Stimulated activated CD8-positive, alpha-beta memory T cell treated with anti-CD3 and anti-CD28 coated beads, Interleukin-4, amount 100 ng/mL, for 24 hours (primary cell): ENCODE measurements around the gene NRCAM.

Experiments
- DNase-seq: peaks from one replicate; pipeline ENCODE4 v3.0.0-alpha.2; 2020; ENCODE audit warnings: low read depth

Gene NRCAM

GRCh38 chr7:108202743-108203142 is 253.5 kb downstream of the NRCAM start:
- DNase-seq: no peak

DNA sequence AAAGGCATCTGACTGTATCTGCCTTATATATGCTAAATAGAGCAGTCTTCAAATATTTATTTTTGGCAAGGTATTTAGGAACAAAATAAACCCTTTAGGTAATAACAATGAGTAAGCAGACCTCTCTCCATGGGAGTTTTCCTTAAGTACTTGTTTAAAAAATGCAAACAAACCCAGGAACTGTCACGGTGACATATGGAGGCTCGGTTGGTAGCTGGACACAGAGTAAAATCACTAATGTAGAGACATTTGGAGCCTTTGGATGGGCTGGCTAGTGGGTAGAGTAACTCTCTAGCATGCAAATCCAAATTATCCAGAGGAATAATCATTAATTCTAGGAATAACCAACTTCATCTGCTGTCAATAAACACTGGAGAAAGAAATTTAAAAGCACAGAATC is 254.5 kb downstream of the NRCAM start:
- DNase-seq: no peak

DNA sequence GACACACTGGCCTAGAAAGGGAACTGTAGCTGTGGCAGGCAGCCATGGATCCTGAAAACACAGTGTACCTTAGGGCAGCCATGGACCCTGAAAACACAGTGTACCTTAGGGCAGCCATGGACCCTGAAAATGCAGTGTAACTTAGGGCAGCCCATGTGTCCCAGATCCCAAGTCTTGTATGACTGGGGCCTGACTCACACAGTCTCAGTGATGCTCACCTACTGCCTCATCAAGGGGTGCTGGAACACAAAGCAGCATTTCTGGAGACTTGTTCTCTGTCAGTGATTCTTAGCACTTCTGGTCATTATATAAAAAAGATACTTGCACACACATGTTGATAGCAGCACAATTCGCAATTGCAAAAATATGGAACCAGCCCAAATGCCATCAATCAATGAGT is 255.9 kb downstream of the NRCAM start:
- DNase-seq: no peak

DNA sequence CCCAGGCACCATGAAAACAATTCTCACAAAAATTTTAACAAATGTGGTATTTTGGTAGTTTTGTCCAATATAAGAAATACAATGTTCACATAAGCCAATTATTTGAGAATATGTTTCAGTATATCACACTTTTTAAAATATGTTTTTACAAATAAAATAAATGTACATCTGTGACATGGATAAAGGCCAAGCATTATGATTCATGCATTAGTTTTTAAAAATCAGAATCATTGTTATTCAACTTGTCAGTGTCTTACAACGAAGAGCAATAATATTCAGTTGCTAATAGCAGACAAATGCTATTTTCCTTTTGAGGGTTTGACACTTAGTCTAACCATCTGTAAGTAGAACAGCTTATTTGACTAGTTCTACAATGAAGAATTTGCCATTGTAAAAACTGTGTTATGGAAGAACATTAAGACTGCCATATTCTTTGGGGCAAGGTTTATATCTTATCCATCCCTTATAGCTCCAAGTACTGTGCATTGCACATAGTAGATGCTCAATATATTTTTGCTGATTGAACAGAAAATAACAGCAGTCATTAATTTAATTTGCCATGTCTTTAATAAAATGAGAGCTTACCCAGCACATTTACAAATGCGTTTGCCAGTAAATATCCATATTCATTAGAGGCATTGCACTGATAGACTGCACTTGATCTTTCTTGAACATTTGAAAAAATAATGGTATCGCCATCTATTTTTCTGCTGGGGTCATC is 258.7 kb downstream of the NRCAM start:
- no peak for DNase-seq

- DNase-seq: no peak
Observed at GRCh38 chr7:108196004-108196403, 260.2 kb downstream of the NRCAM start.

- DNase-seq: no peak
Observed at GRCh38 chr7:108193594-108194498, 262.4 kb downstream of the NRCAM start.

DNA sequence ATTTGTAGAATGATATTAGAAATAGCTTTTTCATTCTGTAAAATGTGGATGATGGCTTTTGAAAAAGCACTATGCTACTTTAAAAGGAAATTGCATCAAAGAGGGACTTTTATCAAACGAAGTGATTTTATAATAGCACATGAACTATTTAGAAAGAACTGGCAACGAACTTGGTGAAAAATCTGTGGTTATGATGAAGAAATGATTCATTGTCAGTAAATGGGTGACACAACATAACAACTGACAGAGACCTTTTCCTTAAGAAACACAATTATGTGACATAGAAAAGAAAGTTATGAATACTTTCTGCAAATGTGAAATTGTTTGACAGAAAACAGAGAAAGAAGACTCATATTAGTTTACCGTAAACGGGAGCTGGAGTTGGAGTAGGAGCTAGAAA is 265.3 kb downstream of the NRCAM start:
- no peak for DNase-seq

DNA sequence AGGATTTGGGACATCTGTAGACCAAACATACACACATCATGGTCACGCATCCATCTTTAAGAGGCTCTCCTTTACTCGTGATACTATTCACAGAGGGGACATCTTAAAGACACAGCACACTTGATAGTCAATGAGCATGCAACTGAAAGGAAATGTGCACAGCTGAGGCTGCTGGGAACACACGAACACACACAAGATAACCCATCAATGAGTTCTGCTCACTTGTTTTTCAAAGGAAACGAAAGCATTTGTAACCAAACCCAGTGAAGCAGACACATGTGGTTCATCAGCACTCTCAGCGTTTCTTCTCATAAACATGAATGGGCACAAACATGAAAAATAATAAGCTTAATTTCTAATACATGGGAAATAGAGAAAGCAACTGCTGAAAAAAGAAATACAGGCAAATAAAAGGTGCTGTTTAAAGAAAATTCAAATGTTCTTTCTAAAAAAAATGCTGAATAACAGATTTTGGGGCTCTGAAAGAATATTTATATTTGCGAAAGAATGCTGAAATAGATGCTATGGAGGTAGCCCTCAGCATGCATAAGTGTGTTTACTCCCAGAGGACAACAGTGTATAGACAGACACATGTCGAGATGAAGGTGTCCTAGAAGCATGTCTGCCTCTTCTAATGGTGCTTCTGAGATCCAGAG is 266.4 kb downstream of the NRCAM start:
- DNase-seq: no peak

- DNase-seq: no peak
Observed at GRCh38 chr7:108188724-108189123, 267.5 kb downstream of the NRCAM start.

DNA sequence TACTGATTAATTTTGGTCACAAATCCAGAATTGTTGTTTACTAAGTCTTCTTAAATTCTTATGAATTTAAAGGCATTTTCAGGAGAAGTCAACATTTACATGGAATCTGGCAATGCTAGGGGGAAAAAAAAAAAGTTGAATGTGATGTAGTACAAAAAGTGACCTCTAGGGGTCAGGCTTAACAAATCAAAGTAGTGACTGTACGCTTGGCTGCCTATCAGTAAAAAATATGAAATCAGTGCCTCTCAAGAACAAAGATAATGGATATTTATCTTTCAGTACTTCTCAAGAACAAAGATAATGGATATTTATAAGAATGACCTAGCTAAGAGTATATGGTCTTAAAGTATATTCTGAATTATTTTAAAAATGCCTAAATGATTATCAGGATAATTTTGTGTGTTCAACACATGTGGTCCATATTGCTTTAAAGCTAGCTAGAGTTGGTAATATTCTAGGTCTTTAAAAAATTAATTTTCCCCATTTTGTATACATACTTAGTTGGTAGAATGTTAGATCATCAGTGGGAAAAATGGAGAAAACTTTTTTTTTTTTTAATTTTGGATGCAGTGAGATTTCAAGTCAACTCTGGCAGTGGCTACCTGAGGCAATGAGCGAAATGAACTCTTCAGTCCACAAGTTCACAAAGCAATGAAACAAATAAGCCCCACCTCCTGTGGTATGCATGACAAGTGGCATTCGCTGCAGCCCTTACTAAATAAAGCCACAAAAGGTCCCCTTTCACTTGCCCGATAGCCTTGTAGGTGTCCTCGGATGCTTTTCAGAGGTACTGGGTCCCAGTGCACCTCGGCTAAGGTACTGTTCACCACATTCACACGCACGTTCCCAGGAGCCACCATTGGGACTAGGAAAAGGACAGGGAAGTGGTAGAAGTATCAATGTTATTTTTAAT is 274.9 kb downstream of the NRCAM start:
- DNase-seq: no peak

DNA sequence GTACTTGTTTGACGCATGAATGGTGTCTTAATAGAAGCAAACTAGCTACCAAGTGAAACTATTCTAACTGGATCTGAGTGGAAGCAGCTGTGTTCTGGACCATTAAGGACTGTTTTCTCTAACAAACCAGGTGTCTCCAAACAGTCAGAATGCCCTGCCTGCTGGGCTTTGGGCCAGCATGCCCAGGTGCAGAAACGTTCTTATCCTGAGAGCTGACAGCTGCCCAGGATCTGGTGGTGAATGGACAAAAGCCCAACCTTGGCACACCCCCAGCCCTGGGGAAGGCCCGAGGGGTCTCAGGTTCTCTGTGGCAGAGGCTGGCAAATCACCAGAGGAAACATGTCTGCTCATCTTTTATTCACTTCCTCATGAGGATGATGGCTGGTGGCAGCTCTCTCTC is 277.8 kb downstream of the NRCAM start:
- DNase-seq: no peak

DNA sequence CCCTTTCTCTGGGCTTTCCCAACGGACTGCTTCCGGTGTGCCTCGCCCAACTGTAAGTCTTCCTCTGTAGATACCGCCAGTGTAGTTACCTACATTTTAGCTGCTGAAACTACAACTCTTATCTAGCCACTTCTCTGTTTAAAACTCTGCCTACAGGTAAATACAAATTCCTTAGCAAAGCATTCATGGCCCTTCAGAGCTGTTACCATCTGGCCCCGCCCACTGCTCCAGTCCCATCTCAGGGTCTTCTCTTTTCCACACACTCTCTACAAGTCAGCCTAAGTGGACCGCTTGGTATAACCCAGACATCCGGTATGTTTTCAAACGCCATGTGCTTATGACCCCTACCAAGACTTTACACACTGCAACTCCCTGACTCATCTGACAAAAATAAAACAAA is 285.1 kb downstream of the NRCAM start:
- DNase-seq: no peak

DNA sequence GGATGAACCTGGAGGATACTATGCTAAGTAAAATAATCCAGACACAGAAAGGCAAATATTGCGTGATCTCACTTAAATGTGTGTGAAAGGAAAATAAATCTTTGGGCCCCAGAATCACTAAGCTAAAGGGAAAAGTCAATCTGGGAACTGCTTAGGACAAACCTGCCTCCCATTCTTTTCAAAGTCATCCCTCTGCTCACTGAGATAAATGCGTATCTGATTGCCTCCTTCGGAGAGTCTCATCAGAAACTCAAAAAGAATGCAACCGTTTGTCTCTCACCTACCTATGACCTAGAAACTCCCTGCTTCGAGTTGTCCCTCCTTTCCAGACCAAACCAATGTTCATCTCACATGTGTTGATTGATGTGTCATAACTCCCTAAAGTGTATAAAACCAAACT is 286.0 kb downstream of the NRCAM start:
- DNase-seq: no peak

DNA sequence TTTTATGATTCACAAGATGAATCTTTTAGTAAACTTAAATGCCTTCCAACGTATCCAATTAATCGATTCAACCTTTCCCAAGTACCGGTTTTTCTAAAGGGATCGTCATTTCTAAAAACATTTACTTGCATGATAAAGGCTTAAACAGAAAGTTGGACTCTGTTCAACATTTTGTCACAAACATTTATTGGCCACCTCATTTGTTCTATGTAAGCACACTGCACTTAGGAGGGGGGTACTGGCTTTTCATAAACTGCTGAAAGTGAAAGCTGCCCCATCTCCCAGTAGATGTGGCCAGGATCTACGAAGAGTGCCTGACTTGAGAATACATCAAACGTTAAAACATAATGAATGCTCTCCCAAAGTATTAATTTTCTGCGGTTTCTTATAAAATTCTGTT is 288.8 kb downstream of the NRCAM start:
- DNase-seq: no peak

- DNase-seq: no peak
Observed at GRCh38 chr7:108166687-108167086, 289.5 kb downstream of the NRCAM start.

GRCh38 chr7:108165723-108166122 is 290.5 kb downstream of the NRCAM start:
- no peak for DNase-seq

DNA sequence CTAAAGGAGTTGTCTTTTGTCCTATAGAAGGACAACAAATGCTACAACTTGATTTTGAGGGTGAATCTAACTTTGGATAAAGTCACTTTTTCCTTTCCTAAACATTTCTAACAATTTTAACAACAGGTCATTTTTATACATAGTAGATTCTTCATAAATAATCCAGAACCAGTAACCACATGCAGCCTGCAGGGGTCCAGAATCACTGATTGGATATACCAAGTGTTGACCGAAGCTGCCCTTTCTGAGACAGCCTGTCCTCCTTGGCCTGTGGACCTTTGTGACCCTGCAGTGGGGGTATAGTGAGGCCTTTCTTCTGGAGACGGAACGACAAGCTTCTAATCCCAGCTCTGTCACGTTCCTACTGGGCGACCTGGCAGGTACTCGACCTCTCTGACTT is 291.3 kb downstream of the NRCAM start:
- DNase-seq: no peak

GRCh38 chr7:108164342-108164741 is 291.9 kb downstream of the NRCAM start:
- DNase-seq: no peak

DNA sequence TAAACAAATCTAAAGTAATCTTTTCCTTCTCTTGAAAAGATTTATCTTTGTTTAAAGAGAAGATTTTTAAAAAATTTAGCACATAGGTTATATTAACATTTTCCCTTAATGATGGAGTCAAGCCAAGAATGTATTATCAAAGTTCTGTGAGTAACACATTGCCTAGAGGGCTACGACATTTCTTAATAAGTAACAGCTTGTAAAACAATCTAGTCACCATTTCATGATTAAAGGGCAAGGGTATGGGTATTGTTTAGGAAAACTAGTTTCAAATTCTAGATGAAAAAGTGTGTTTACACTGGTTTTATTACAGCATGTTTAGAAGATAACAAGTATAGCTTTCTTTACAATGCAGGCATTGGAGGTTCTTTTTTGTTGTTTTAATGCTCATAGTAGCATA is 297.5 kb downstream of the NRCAM start:
- no peak for DNase-seq

- DNase-seq: no peak
Observed at GRCh38 chr7:108157606-108158335, 298.5 kb downstream of the NRCAM start.
